ENCODE results near the gene SSBP3.

Gene SSBP3

DNA sequence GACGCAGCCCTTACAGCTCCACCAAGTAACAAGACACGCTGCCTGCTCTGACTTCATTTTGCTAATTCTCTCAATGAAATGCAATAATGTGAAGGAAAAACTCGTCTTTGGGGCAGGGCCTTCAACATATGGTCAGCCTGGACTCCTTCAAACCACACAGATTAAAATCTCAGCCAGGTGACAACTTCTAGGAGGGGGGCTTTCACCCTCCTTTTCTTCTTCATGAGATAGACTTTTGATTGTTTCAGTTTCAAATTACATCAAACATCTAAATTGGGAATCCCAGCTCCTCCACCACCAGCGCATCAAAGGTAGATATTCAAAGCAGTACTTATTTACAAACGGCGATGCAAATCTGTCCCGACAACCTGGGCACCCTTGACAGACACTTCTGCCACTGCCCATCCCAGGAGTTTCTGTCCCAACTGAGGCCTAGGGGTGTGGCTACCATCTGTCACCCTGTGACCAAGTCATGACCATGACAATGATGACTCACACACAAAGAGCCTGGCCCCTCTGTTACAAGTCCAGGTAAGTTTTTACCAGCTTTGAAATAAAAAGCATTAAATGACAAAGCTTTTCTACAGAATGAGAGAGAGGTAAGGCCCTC is 29.7 kb downstream of the SSBP3 start:
- TF ChIP-seq FOXP2 (optimal IDR thresholded peaks at IDR 0.05; ENCODE audit: borderline replicate concordance, extremely low read depth, extremely low read length, insufficient read depth) (no peak), SIN3A (IDR thresholded peaks at IDR 0.05; ENCODE audit: borderline replicate concordance, insufficient read depth, low read length) (no peak), POLR2AphosphoS5 (IDR thresholded peaks at IDR 0.05; ENCODE audit: low read depth, low read length) (no peak), TAF1 (IDR thresholded peaks at IDR 0.05; ENCODE audit: borderline replicate concordance, insufficient read depth, low read length) (no peak)
- TF ChIP-seq, protein P1, sequence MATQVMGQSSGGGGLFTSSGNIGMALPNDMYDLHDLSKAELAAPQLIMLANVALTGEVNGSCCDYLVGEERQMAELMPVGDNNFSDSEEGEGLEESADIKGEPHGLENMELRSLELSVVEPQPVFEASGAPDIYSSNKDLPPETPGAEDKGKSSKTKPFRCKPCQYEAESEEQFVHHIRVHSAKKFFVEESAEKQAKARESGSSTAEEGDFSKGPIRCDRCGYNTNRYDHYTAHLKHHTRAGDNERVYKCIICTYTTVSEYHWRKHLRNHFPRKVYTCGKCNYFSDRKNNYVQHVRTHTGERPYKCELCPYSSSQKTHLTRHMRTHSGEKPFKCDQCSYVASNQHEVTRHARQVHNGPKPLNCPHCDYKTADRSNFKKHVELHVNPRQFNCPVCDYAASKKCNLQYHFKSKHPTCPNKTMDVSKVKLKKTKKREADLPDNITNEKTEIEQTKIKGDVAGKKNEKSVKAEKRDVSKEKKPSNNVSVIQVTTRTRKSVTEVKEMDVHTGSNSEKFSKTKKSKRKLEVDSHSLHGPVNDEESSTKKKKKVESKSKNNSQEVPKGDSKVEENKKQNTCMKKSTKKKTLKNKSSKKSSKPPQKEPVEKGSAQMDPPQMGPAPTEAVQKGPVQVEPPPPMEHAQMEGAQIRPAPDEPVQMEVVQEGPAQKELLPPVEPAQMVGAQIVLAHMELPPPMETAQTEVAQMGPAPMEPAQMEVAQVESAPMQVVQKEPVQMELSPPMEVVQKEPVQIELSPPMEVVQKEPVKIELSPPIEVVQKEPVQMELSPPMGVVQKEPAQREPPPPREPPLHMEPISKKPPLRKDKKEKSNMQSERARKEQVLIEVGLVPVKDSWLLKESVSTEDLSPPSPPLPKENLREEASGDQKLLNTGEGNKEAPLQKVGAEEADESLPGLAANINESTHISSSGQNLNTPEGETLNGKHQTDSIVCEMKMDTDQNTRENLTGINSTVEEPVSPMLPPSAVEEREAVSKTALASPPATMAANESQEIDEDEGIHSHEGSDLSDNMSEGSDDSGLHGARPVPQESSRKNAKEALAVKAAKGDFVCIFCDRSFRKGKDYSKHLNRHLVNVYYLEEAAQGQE (IDR thresholded peaks at IDR 0.05; ENCODE audit: insufficient read depth in 1 of 2, low read depth in 2 of 2, low read length in 2 of 2): no peak

DNA sequence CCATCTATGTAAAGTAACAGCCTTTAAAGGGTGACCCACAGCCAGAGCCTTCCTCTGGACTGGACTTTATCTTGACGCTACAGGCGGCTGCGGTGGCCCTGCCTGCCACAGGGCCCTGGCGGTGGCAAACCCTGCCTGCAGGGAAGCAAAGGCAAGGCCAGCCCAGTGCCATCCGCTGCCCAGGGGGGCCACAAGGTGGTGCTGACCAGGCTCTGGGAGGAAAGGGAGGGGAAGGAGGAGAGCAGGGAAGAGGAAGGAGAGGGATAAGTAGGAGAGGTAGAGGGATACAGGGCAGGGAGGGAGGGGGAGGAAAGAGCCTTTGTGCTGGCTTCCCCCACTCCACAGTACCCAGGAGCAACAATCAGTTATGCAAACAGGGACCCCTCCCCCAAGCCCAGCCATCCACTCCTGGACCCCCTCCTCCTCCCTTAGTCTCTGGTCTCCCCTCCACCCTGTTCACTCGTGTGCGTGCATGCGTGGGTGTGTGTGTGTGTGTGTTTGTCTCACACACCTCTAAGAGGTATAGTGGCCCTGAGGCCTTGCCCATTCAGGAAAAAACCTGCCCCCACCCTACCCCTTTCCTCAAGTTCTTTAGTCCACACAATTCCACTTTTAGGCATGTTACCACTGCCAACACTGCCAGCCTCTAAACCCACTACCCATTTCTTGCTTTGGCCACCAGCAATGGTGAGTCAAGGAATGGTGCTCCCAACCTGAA is 30.3 kb downstream of the SSBP3 start:
- TF ChIP-seq, protein P1 (IDR thresholded peaks at IDR 0.05; ENCODE audit: insufficient read depth in 1 of 2, low read depth in 2 of 2, low read length in 2 of 2): no peak
- TF ChIP-seq SIN3A (IDR thresholded peaks at IDR 0.05; ENCODE audit: borderline replicate concordance, insufficient read depth, low read length) (no peak), POLR2AphosphoS5 (IDR thresholded peaks at IDR 0.05; ENCODE audit: low read depth, low read length) (no peak), FOXP2 (optimal IDR thresholded peaks at IDR 0.05; ENCODE audit: borderline replicate concordance, extremely low read depth, extremely low read length, insufficient read depth) (no peak), TAF1 (IDR thresholded peaks at IDR 0.05; ENCODE audit: borderline replicate concordance, insufficient read depth, low read length) (no peak)

DNA sequence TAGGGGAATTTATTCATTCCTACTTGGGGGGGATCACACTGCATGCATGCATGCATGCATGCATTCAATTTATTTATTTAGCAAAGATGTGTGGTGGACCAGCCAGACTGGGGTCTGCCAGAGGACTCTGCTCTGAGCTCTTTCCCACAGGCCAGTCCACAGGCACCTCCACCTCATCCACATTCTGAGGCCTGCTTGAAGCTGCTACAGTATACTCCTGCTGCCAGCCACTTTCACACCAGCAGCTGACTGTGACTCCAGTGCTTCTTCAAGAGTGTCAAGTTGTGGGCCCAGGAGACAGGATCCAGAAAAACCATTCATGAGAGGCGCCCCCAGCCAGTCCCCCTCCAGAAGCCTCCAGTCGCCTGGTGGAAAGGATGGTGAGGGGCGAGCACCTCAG is 30.9 kb downstream of the SSBP3 start:
- TF ChIP-seq POLR2AphosphoS5 (IDR thresholded peaks at IDR 0.05; ENCODE audit: low read depth, low read length): no peak
- TF ChIP-seq, protein P1 (IDR thresholded peaks at IDR 0.05; ENCODE audit: insufficient read depth in 1 of 2, low read depth in 2 of 2, low read length in 2 of 2): no peak
- TF ChIP-seq FOXP2 (optimal IDR thresholded peaks at IDR 0.05; ENCODE audit: borderline replicate concordance, extremely low read depth, extremely low read length, insufficient read depth): no peak
- no peak for TF ChIP-seq SIN3A (IDR thresholded peaks at IDR 0.05; ENCODE audit: borderline replicate concordance, insufficient read depth, low read length)
- no peak for TF ChIP-seq TAF1 (IDR thresholded peaks at IDR 0.05; ENCODE audit: borderline replicate concordance, insufficient read depth, low read length)

DNA sequence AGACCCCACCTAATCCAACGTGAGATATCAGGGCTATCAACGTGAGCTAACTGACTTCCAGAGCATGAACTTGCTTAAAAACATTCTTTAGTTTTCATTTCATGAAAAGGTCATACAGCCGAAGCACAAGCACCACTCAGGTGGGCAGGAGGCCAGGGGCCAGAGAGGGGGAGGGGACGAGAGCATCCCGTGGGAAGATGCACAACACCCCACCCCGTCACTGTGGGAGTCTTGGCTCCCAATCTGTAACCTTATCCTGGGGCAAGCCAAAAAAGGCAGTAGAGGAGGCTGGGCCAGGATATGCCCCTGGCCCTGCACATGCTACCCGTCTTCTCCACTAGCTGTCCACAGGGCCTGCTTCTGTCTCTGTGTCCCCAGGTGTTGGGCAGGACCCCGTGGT is 31.4 kb downstream of the SSBP3 start:
- no peak for TF ChIP-seq POLR2AphosphoS5 (IDR thresholded peaks at IDR 0.05; ENCODE audit: low read depth, low read length)
- TF ChIP-seq FOXP2 (optimal IDR thresholded peaks at IDR 0.05; ENCODE audit: borderline replicate concordance, extremely low read depth, extremely low read length, insufficient read depth): no peak
- TF ChIP-seq SIN3A (IDR thresholded peaks at IDR 0.05; ENCODE audit: borderline replicate concordance, insufficient read depth, low read length): no peak
- TF ChIP-seq TAF1 (IDR thresholded peaks at IDR 0.05; ENCODE audit: borderline replicate concordance, insufficient read depth, low read length): no peak
- TF ChIP-seq, protein P1 (IDR thresholded peaks at IDR 0.05; ENCODE audit: insufficient read depth in 1 of 2, low read depth in 2 of 2, low read length in 2 of 2): no peak

Data from PFSK-1 (cell line).